HEK293T (cell line): ENCODE results near the gene NSDHL.
"Not testable (repeated sequence)": the region's sequence is repeated elsewhere in the genome, so short reads cannot be mapped to it uniquely, and the experiment has no call there.

Experiments used
- CTCF ChIA-PET: fragments of 350-600 bp; formaldehyde crosslinking; extraction: SDS; loops from one replicate; lab custom pipeline; 2021; ENCODE audit warnings: antibody characterized with exemption, inconsistent platforms; lab: Yijun Ruan, JAX
- POLR2A ChIA-PET: fragments of 350-600 bp; formaldehyde crosslinking; extraction: SDS; loops from one replicate; lab custom pipeline; 2020; ENCODE audit warnings: antibody characterized with exemption, inconsistent platforms; lab: Yijun Ruan, JAX
- DNase-seq: peaks from one replicate; pipeline ENCODE4 v3.0.0; 2012; ENCODE audit warnings: mixed read lengths; ENCODE audit errors: extremely low spot score
- ARNT ChIP-seq: fragments of 450-650 bp; IDR thresholded peaks from 2 replicates; pipeline ENCODE4 v1.6.1; 2017; ENCODE audit warnings: mild to moderate bottlenecking
- BHLHE40 ChIP-seq: fragments of 450-650 bp; IDR thresholded peaks from 2 replicates; pipeline ENCODE4 v1.6.1; 2016; ENCODE audit warnings: mild to moderate bottlenecking, moderate library complexity, borderline replicate concordance
- CTBP1 ChIP-seq: fragments of 450-650 bp; IDR thresholded peaks from 2 replicates; pipeline ENCODE4 v1.6.1; 2016; ENCODE audit warnings: borderline replicate concordance
- ELF4 ChIP-seq: fragments of 450-650 bp; IDR thresholded peaks from 2 replicates; pipeline ENCODE4 v1.6.1; 2017; ENCODE audit warnings: antibody characterized with exemption
- FOXA1 ChIP-seq: fragments of 450-650 bp; IDR thresholded peaks from 2 replicates; pipeline ENCODE4 v1.6.1; 2016; ENCODE audit warnings: mild to moderate bottlenecking
- FOXK2 ChIP-seq: fragments of 450-650 bp; IDR thresholded peaks from 2 replicates; pipeline ENCODE4 v1.6.1; 2016; ENCODE audit warnings: mild to moderate bottlenecking
- FOXM1 ChIP-seq: fragments of 450-650 bp; IDR thresholded peaks from 2 replicates; pipeline ENCODE4 v1.6.1; 2017; ENCODE audit warnings: mild to moderate bottlenecking, borderline replicate concordance
- HDGF ChIP-seq: fragments of 450-650 bp; IDR thresholded peaks from 2 replicates; pipeline ENCODE4 v1.6.1; 2017; ENCODE audit warnings: antibody characterized with exemption, borderline replicate concordance
- L3MBTL2 ChIP-seq: fragments of 450-650 bp; conservative IDR thresholded peaks from 2 replicates; pipeline ENCODE4 v1.6.1; 2016; ENCODE audit warnings: mild to moderate bottlenecking
- LEF1 ChIP-seq: fragments of 450-650 bp; IDR thresholded peaks from 2 replicates; pipeline ENCODE4 v1.6.1; 2017; ENCODE audit warnings: mild to moderate bottlenecking, borderline replicate concordance
- NFRKB ChIP-seq: fragments of 450-650 bp; IDR thresholded peaks from 2 replicates; pipeline ENCODE4 v1.6.1; 2016; ENCODE audit warnings: mild to moderate bottlenecking, moderate library complexity
- PKNOX1 ChIP-seq: fragments of 450-650 bp; IDR thresholded peaks from 2 replicates; pipeline ENCODE4 v1.6.1; 2016
- SP1 ChIP-seq: fragments of 450-650 bp; IDR thresholded peaks from 2 replicates; pipeline ENCODE4 v1.6.1; 2017
- SUZ12 ChIP-seq: fragments of 450-650 bp; IDR thresholded peaks from 2 replicates; pipeline ENCODE4 v1.6.1; 2016; ENCODE audit warnings: mild to moderate bottlenecking
- TARDBP ChIP-seq: fragments of 450-650 bp; IDR thresholded peaks from 2 replicates; pipeline ENCODE4 v1.6.1; 2016
- ZNF384 ChIP-seq: fragments of 450-650 bp; IDR thresholded peaks from 2 replicates; pipeline ENCODE4 v1.6.1; 2016

NSDHL gene

GRCh38 chrX:152907084-152907651, 76.3 kb downstream of the NSDHL start:
- ChIA-PET POLR2A (interaction anchor here (0.9 to 1.3 kb wide), 2 partner anchors 9 to 13 kb away, joined by 3 read pairs; no protein-coding TSS in a partner anchor), CTCF (no interaction called here)
- TF ChIP-seq ZNF384 (no peak), FOXA1 (no peak), HDGF (no peak), L3MBTL2 (no peak), FOXK2 (no peak), FOXM1 (no peak), BHLHE40 (no peak), ELF4 (no peak), TARDBP (no peak), PKNOX1 (no peak), CTBP1 (no peak), LEF1 (no peak), SUZ12 (no peak), NFRKB (no peak), SP1 (no peak), ARNT (no peak)
- no peak for DNase-seq

- ChIA-PET POLR2A (no interaction called here), CTCF (no interaction called here)
Measured at GRCh38 chrX:152908486-152908885, 77.6 kb downstream of the NSDHL start.

GRCh38 chrX:152910018-152910417, 79.2 kb downstream of the NSDHL start:
- CTCF ChIA-PET, POLR2A ChIA-PET, DNase-seq: not testable (repeated sequence)

More at GRCh38 chrX:152908486-152908885, 77.6 kb downstream of the NSDHL start:
- TF ChIP-seq FOXM1 = no peak
- no peak for DNase-seq

- TF ChIP-seq CTBP1 (no peak), FOXK2 (no peak), NFRKB (no peak), ZNF384 (no peak), LEF1 (no peak), L3MBTL2 (no peak), HDGF (no peak), ARNT (no peak), FOXM1 (no peak), SUZ12 (no peak), PKNOX1 (no peak), FOXA1 (no peak), ELF4 (no peak), SP1 (no peak), TARDBP (no peak), BHLHE40 (no peak)
- ChIA-PET CTCF (interaction anchor here (1.3 to 2.0 kb wide), 2 partner anchors 8 to 17 kb away, joined by 3 to 5 read pairs; no protein-coding TSS in a partner anchor), POLR2A (interaction anchor here (1.3 kb wide), 1 partner anchor 29 kb away, joined by 5 read pairs; no protein-coding TSS in a partner anchor)
- DNase-seq = peak; percentile 39
Measured at GRCh38 chrX:152912106-152912505, 81.2 kb downstream of the NSDHL start.

GRCh38 chrX:152912641-152913040, 81.8 kb downstream of the NSDHL start:
- ChIA-PET CTCF (interaction anchor here (1.2 to 2.0 kb wide), 4 partner anchors 7 to 18 kb away, joined by 3 to 9 read pairs (median 5); no protein-coding TSS in a partner anchor), POLR2A (interaction anchor here (1.3 kb wide), 1 partner anchor 29 kb away, joined by 5 read pairs; no protein-coding TSS in a partner anchor)
- DNase-seq = no peak
- no peak for TF ChIP-seq TARDBP
- TF ChIP-seq FOXA1 = no peak
- TF ChIP-seq SUZ12 = no peak
- no peak for TF ChIP-seq SP1
- TF ChIP-seq NFRKB = no peak
- no peak for TF ChIP-seq HDGF
- TF ChIP-seq ELF4 = no peak
- TF ChIP-seq CTBP1 = no peak
- no peak for TF ChIP-seq BHLHE40

GRCh38 chrX:152913346-152913745, 82.5 kb downstream of the NSDHL start:
- DNase-seq = no peak
- ChIA-PET POLR2A (interaction anchor here (1.3 kb wide), 1 partner anchor 28 kb away, joined by 5 read pairs; no protein-coding TSS in a partner anchor), CTCF (interaction anchor here (1.2 to 2.0 kb wide), 3 partner anchors 8 to 13 kb away, joined by 5 to 9 read pairs (median 5); no protein-coding TSS in a partner anchor)
- TF ChIP-seq NFRKB (no peak), HDGF (no peak), TARDBP (no peak), FOXM1 (no peak), PKNOX1 (no peak), LEF1 (no peak), FOXK2 (no peak), SP1 (no peak), L3MBTL2 (no peak), BHLHE40 (no peak)
